GM12874 (cell line): ENCODE results near the gene NCCRP1.
A peak's percentile ranks its signal among the peaks of the same experiment; 100 is the strongest.

Experiments
- TF ChIP-seq, protein P1 (sequence below): IDR thresholded peaks from 2 replicates; pipeline ENCODE4 v1.5.1; 2011; ENCODE audit warnings: low read depth, mild to moderate bottlenecking, control low read depth, low read length, moderate library complexity; ENCODE audit not compliant: insufficient read depth

Gene NCCRP1

GRCh38 chr19:39205449-39205764, 8.6 kb downstream of the NCCRP1 start:
- TF ChIP-seq, protein P1, sequence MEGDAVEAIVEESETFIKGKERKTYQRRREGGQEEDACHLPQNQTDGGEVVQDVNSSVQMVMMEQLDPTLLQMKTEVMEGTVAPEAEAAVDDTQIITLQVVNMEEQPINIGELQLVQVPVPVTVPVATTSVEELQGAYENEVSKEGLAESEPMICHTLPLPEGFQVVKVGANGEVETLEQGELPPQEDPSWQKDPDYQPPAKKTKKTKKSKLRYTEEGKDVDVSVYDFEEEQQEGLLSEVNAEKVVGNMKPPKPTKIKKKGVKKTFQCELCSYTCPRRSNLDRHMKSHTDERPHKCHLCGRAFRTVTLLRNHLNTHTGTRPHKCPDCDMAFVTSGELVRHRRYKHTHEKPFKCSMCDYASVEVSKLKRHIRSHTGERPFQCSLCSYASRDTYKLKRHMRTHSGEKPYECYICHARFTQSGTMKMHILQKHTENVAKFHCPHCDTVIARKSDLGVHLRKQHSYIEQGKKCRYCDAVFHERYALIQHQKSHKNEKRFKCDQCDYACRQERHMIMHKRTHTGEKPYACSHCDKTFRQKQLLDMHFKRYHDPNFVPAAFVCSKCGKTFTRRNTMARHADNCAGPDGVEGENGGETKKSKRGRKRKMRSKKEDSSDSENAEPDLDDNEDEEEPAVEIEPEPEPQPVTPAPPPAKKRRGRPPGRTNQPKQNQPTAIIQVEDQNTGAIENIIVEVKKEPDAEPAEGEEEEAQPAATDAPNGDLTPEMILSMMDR = no peak

DNA sequence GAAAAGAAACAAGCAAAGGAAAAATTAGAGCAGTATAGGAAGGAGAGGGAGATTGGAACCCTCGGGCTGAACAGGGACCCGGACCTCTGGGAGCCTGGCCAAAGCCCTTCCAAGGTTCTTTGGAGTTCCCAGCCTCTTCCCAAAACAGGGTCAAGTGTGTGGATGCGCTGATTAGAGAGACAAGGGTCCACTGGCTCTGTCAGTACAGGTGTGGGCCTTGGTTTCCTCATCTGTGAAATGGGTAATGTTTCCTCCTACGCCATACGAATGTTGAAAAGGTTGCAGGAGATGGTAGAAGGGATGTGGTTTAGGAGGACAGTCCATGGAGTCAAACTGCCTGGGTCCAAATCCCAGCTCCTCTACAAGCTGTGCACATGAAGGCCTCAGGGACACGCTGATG, 9.4 kb downstream of the NCCRP1 start:
- TF ChIP-seq, protein P1 = no peak

DNA sequence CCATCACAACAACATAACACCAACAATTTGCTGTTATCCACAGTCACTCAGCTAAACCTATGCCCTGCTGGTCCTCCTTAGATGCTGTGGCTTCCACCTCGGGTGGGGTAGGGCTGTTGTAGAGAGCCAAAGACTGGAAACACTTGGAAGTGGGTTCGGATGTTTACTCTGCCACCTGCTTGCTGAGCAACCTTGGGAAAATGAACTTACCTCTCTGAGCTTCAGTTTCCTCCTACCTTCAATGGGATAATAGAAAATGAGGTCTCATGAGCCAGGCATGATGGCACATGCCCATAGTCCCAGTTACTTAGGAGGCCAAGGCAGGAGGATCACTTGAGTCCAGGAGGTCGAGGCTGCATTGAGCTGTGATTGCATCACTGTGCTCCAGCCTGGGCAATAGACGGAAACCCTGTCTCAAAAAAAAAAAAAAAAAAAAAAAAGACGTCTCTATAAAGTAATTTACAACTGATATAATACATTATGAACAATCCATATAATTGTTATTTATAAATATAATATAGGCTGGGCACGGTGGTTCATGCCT, 10.6 kb downstream of the NCCRP1 start:
- TF ChIP-seq, protein P1 = no peak

GRCh38 chr19:39208175-39208795, 11.5 kb downstream of the NCCRP1 start:
- TF ChIP-seq, protein P1 = no peak

DNA sequence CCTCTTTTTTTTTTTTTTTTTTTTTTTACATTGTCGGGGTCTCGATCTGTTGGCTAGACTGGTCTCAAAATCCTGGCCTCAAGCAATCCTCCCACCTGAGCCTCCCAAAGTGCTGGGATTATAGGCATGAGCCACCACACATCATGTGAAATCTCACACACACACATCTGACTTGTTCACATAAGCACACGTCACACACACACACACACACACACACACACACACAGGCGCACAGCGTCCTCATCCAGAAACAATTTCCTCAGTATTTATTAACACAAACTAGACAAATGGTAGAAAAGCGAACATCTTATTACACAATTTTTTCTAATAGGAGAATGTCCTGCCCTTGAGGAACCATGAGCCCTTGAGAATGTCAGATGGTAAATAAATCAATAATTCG, 12.4 kb downstream of the NCCRP1 start:
- TF ChIP-seq, protein P1 = no peak

GRCh38 chr19:39211731-39212374, 15.1 kb downstream of the NCCRP1 start:
- TF ChIP-seq, protein P1 = no peak

DNA sequence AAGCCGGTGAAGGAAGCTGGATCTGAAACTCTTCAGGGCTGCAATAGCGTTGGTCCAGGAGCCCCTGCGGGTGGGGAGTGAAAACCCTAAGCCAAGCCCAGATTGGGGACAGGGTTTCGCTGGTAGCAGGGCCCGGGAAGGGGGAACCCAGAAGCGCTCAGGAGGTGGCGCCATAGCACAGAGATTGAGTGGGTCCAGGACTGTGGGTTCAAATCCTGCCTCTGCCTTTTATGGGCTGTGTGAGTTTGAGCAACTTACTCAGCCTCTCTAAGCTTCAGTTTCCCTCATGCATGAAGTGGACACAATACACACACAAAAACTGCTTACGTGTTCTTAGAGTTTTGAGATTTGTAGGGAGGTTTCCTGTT, 15.6 kb downstream of the NCCRP1 start:
- TF ChIP-seq, protein P1 = peak; percentile 53
